Measurements from ENCODE around the gene MAPK1.
"Not testable (repeated sequence)": the region's sequence is repeated elsewhere in the genome, so short reads cannot be mapped to it uniquely, and the experiment has no call there.

The MAPK1 gene

DNA sequence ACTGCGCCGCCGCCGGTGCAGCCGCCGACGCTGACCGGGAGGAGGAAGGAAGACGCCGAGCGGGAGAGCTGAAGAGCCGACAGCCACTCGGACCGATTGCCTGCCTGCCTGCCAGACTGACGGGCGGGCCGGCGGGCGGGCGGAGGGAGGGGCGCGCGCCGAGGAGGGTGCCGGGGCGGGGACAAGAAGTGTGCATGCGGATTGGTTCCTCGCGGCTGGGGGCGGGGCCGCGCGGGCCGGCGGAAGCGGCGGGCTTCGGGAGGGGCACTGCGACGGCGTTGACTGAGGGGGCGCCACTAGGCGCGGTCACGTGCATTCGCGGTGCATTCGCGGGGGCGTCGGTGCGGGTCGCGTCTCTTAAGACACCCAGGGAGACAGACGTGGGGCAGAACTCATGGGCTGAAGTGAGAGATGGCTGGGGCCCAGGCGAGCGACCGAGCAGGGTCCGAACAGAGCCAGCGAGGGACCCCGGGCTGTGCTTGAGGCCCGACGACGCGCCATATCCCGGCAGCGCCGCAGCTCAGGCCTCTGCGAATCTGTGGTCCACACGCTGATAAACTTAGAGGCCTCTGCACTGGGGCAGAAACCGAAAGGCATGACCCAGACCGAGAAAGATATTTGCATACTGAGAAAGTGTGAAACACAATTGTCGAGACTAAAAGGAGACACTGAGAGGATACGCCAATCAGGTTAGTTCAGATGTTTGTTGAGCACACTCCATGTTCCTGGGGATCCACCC is at the start of gene MAPK1:
MAPK1 (minus strand) TSS at position 118 of the 739 bp plus-strand sequence. CDS start 205 bp downstream, outside the sequence.
- peak; percentile 92 for DNase-seq

GRCh38 chr22:21916309-21916918 is 49.0 kb upstream of the MAPK1 start:
- DNase-seq, result no peak

- DNase-seq, result no peak
Observed at GRCh38 chr22:21915624-21916308, 48.3 kb upstream of the MAPK1 start.

GRCh38 chr22:21914033-21914642 is 46.7 kb upstream of the MAPK1 start:
- not testable (repeated sequence) for DNase-seq

- DNase-seq, result not testable (repeated sequence)
Observed at GRCh38 chr22:21910367-21910766, 42.9 kb upstream of the MAPK1 start.

DNA sequence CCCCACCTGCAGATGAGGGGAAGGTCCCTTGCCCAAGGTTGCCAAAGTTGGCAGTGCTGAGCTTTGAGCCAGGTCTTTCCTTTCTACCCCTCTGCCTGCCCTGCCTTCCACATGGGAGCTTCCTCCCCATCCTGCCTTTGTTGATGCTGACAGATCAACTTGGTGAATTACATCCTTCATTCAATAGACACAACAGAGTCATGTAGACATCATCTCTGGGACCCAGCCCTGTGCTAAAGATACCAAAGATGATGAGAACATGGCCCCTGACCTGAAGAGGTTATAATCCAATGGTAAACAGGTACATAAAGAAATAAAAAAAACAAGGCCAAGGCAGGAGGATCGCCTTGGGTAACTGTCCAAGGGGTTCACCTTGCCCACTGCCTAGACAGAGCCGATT is 42.4 kb upstream of the MAPK1 start:
- no peak for DNase-seq

GRCh38 chr22:21907638-21908522 is 40.4 kb upstream of the MAPK1 start:
- DNase-seq, result no peak

DNA sequence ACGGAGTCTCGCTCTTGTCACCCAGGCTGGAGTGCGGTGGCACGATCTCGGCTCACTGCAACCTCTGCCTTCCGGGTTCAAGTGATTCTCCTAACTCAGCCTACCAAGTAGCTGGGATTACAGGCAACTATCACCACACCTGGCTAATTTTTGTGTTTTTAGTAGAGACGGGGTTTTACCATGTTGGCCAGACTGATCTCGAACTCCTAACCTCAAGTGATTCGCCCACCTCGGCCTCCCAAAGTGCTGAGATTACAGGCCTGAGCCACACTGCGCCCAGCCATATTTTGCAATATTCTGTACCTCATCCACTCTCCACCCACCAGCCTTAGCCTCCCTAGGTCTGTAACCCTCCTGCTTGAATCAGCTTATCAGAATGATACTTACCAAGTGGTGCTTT is 37.8 kb upstream of the MAPK1 start:
- DNase-seq, result not testable (repeated sequence)

GRCh38 chr22:21904250-21904789 is 36.9 kb upstream of the MAPK1 start:
- DNase-seq, result no peak

DNA sequence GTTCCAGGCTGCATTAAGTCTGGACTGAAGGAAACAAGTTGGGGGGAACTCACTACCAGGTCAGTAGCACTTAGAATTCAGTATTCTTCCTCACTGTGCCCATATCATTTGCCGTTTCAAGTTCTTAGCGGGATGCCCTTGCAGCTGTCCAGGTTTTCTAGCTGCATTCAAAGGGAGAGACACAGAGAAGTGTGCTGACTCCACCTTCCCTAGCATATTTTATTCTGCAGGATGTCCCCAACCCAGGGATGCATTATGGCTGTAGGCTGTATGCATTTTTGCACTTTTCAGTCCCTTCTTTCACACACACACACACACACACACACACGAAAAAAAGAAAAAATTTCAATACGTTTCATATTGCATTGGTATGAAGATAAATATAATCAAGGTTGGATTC is 35.8 kb upstream of the MAPK1 start:
- no peak for DNase-seq

- DNase-seq, result no peak
Observed at GRCh38 chr22:21902296-21903087, 35.0 kb upstream of the MAPK1 start.

DNA sequence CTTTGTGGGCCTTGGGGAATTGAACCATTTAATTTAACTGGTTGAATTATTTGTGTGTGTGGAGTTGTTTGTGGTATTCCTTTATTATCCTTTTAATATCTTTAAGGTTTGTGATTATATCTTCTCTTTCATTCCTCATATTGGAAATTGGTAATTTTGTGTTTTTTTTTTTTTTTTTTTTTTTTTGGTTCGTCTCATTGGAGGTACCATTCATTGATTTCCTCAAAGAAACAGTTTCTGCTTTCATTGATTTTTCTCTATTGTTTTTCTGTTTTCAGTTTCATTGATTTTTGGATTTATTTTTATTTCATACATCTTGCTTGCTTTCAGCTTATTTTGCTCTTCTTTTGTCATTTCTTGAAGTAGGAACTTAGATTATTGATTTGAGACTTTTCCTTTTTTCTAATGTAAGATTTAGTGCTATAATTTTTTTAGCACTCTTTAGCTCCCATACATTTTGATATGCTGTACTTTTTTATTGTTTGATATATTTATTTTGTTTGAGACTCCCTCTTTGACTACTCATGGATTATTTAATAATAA is 31.0 kb upstream of the MAPK1 start:
- no peak for DNase-seq

GRCh38 chr22:21896951-21897513 is 29.6 kb upstream of the MAPK1 start:
- DNase-seq, result no peak

- DNase-seq, result not testable (repeated sequence)
Observed at GRCh38 chr22:21896275-21896674, 28.8 kb upstream of the MAPK1 start.

- DNase-seq, result no peak
Observed at GRCh38 chr22:21894799-21895198, 27.4 kb upstream of the MAPK1 start.

DNA sequence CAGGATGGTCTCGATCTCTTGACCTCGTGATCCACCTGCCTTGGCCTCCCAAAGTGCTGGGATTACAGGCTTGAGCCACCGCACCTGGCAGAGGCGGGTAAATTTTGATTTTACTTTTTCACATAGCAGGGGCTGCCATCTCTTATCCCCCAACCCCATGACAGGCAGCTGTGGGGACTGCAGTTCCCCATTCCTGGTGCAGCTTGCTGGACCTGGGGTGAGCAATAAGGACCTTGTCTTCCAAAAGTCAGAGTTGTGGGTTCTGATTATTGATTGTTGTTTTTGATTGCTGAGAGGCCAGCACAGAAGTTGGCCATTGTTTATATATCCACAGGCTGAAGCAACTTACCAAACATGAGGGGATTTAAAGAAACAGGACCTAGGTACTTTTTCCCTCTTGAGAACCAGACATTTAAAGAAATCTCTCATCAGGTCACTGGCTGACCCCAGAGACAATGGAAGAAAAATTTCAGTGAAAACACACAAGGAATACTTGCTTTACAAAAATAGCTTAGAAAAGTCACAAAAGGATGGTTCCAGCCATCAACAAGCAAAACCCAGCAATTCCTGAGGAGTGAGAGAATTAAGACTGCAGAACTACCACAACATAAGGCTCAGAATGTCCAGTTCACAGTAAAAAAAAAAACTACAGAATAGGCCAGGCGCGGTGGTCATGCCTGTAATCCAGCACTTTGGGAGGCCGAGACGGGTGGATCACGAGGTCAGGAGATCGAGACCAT is 22.0 kb upstream of the MAPK1 start:
- no peak for DNase-seq

GRCh38 chr22:21887841-21888240 is 20.4 kb upstream of the MAPK1 start:
- DNase-seq, result no peak

GRCh38 chr22:21883930-21884329 is 16.5 kb upstream of the MAPK1 start:
- DNase-seq, result not testable (repeated sequence)

DNA sequence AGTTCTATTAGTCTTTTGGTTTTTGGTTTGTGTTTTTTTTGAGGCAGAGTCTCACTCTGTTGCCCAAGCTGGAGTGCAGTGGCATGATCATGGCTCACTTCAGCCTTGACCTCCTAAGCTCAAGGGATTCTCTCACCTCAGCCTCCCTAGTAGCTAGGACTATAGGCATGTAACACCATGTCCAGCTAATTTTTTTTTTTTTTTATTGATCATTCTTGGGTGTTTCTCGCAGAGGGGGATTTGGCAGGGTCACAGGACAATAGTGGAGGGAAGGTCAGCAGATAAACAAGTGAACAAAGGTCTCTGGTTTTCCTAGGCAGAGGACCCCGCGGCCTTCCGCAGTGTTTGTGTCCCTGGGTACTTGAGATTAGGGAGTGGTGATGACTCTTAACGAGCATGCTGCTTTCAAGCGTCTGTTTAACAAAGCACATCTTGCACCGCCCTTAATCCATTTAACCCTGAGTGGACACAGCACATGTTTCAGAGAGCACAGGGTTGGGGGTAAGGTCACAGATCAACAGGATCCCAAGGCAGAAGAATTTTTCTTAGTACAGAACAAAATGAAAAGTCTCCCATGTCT is 15.4 kb upstream of the MAPK1 start:
- not testable (repeated sequence) for DNase-seq
